H9 (cell line): ENCODE results near the gene SCML2. TPM values are rescaled to one million over a fixed set of nuclear protein-coding genes. Genes with fewer than 3 reads are reported as not detected.
"Not testable (repeated sequence)": the region's sequence is repeated elsewhere in the genome, so short reads cannot be mapped to it uniquely, and the experiment has no call there.

Source experiments
- DNase-seq: peaks from one replicate; pipeline ENCODE4 v3.0.0-alpha.2; 2017
- H2AFZ ChIP-seq: one replicate; pipeline ENCODE4 v1.6.1; 2013; ENCODE audit warnings: mild to moderate bottlenecking, low read length, control low read depth, moderate library complexity
- H2AK5ac ChIP-seq: 2 replicates; pipeline ENCODE4 v1.6.1; 2013; ENCODE audit warnings: low read length, control low read depth, mixed read lengths; ENCODE audit not compliant: insufficient read length
- H2BK120ac ChIP-seq: one replicate; pipeline ENCODE4 v1.6.1; 2013; ENCODE audit warnings: low read depth, mild to moderate bottlenecking, low read length, control low read depth, inconsistent platforms; ENCODE audit not compliant: poor library complexity, severe bottlenecking
- H2BK12ac ChIP-seq: 2 replicates; pipeline ENCODE4 v1.6.1; 2013; ENCODE audit warnings: low read length, control low read depth, mixed read lengths, low read depth; ENCODE audit not compliant: insufficient read length
- H2BK15ac ChIP-seq: 2 replicates; pipeline ENCODE4 v1.6.1; 2013; ENCODE audit warnings: low read depth, low read length, control low read depth
- H2BK20ac ChIP-seq: one replicate; pipeline ENCODE4 v1.6.1; 2013; ENCODE audit warnings: low read depth, mild to moderate bottlenecking, low read length, control low read depth, inconsistent platforms; ENCODE audit not compliant: poor library complexity, severe bottlenecking
- H2BK5ac ChIP-seq: 2 replicates; pipeline ENCODE4 v1.6.1; 2013; ENCODE audit warnings: low read length, control low read depth, mixed read lengths; ENCODE audit not compliant: insufficient read length
- H3K14ac ChIP-seq: 2 replicates; pipeline ENCODE4 v1.6.1; 2013; ENCODE audit warnings: low read length, control low read depth; ENCODE audit not compliant: insufficient read depth
- H3K18ac ChIP-seq: 2 replicates; pipeline ENCODE4 v1.6.1; 2013; ENCODE audit warnings: low read depth, mild to moderate bottlenecking, mixed read lengths, low read length, control low read depth; ENCODE audit not compliant: insufficient read length
- H3K23ac ChIP-seq: 2 replicates; pipeline ENCODE4 v1.6.1; 2013; ENCODE audit warnings: low read length, control low read depth, mixed read lengths, low read depth; ENCODE audit not compliant: insufficient read length
- H3K23me2 ChIP-seq: 2 replicates; pipeline ENCODE4 v1.6.1; 2013; ENCODE audit warnings: low read depth, mild to moderate bottlenecking, mixed read lengths, low read length, control low read depth; ENCODE audit not compliant: insufficient read length, poor library complexity, severe bottlenecking
- H3K27ac ChIP-seq: 2 replicates; pipeline ENCODE4 v1.5.1; 2013; ENCODE audit warnings: low read length, control low read depth, mixed read lengths, low read depth; ENCODE audit not compliant: insufficient read length
- H3K27me3 ChIP-seq: 2 replicates; pipeline ENCODE4 v1.6.1; 2013; ENCODE audit warnings: low read length, control low read depth, inconsistent platforms; ENCODE audit not compliant: insufficient read depth
- H3K4ac ChIP-seq: 2 replicates; pipeline ENCODE4 v1.6.1; 2013; ENCODE audit warnings: low read depth, mild to moderate bottlenecking, control low read depth, inconsistent platforms, low read length, moderate library complexity
- H3K4me1 ChIP-seq: 2 replicates; pipeline ENCODE4 v1.6.1; 2013; ENCODE audit warnings: low read length, control low read depth, inconsistent platforms; ENCODE audit not compliant: insufficient read depth
- H3K4me2 ChIP-seq: 2 replicates; pipeline ENCODE4 v1.6.1; 2013; ENCODE audit warnings: low read length, control low read depth, mixed read lengths; ENCODE audit not compliant: insufficient read length, insufficient read depth
- H3K56ac ChIP-seq: 2 replicates; pipeline ENCODE4 v1.6.1; 2013; ENCODE audit warnings: low read depth, mild to moderate bottlenecking, mixed read lengths, low read length, control low read depth; ENCODE audit not compliant: insufficient read length
- H3K79me1 ChIP-seq: 2 replicates; pipeline ENCODE4 v1.6.1; 2013; ENCODE audit warnings: low read depth, mild to moderate bottlenecking, moderate library complexity, low read length, control low read depth, inconsistent platforms; ENCODE audit not compliant: insufficient read depth, poor library complexity, severe bottlenecking
- H3K79me2 ChIP-seq: 2 replicates; pipeline ENCODE4 v1.6.1; 2013; ENCODE audit warnings: low read length, control low read depth, inconsistent platforms; ENCODE audit not compliant: insufficient read depth
- H3K9ac ChIP-seq: 2 replicates; pipeline ENCODE4 v1.6.1; 2013; ENCODE audit warnings: low read length, control low read depth, mixed read lengths; ENCODE audit not compliant: insufficient read length; ENCODE audit errors: extremely low read depth
- H3K9me3 ChIP-seq: one replicate; pipeline ENCODE4 v1.6.1; 2013; ENCODE audit warnings: low read depth, low read length, inconsistent platforms; ENCODE audit not compliant: control insufficient read depth
- H3T11ph ChIP-seq: one replicate; pipeline ENCODE4 v1.6.1; 2013; ENCODE audit warnings: mild to moderate bottlenecking, low read length, control low read depth, inconsistent platforms
- H4K20me1 ChIP-seq: one replicate; pipeline ENCODE4 v1.6.1; 2013; ENCODE audit not compliant: control insufficient read depth, insufficient read length, insufficient read depth
- H4K5ac ChIP-seq: 2 replicates; pipeline ENCODE4 v1.6.1; 2013; ENCODE audit warnings: low read depth, mild to moderate bottlenecking, mixed read lengths, low read length, control low read depth; ENCODE audit not compliant: insufficient read length
- H4K8ac ChIP-seq: replicated peaks from 2 replicates; pipeline ENCODE4 v1.6.1; 2013; ENCODE audit warnings: low read length, control low read depth, mixed read lengths, low read depth; ENCODE audit not compliant: insufficient read length
- H4K91ac ChIP-seq: 2 replicates; pipeline ENCODE4 v1.6.1; 2013; ENCODE audit warnings: low read depth, mild to moderate bottlenecking, moderate library complexity, mixed read lengths, low read length, control low read depth; ENCODE audit not compliant: insufficient read length
- H3K27ac Mint-ChIP-seq, 3 experiments: 2 replicates in 2 of 3; 3 replicates in 1 of 3; pipeline ENCODE4 v1.8.0; 2020 to 2021; ENCODE audit warnings: mixed read lengths in 3 of 3, mild to moderate bottlenecking in 1 of 3, moderate library complexity in 1 of 3
- H3K27me3 Mint-ChIP-seq: 2 replicates; pipeline ENCODE4 v1.8.0; 2021; ENCODE audit warnings: low read depth, mild to moderate bottlenecking, moderate library complexity, mixed read lengths
- H3K36me3 Mint-ChIP-seq, 3 experiments: 2 replicates in 2 of 3; 3 replicates in 1 of 3; pipeline ENCODE4 v1.8.0; 2020 to 2021; ENCODE audit warnings: low read depth in 3 of 3, mixed read lengths in 3 of 3; ENCODE audit not compliant: insufficient read depth in 1 of 3
- H3K4me1 Mint-ChIP-seq, 2 experiments: 2 replicates each; pipeline ENCODE4 v1.8.0; 2020; ENCODE audit warnings: mixed read lengths in 2 of 2
- H3K4me3 Mint-ChIP-seq, 2 experiments: 2 replicates in 1 of 2; 3 replicates in 1 of 2; pipeline ENCODE4 v1.8.0; 2020 to 2021; ENCODE audit warnings: mild to moderate bottlenecking in 2 of 2, mixed read lengths in 2 of 2, moderate library complexity in 1 of 2
- H3K9me3 Mint-ChIP-seq, 2 experiments: 2 replicates in 1 of 2; 3 replicates in 1 of 2; pipeline ENCODE4 v1.8.0; 2020; ENCODE audit warnings: mild to moderate bottlenecking in 2 of 2, mixed read lengths in 2 of 2, moderate library complexity in 1 of 2
- CTCF ChIP-seq: fragments of 200-600 bp; sonication (generic); conservative IDR thresholded peaks from 3 replicates; pipeline ENCODE4 v1.8.0; 2021; ENCODE audit warnings: antibody characterized with exemption, mild to moderate bottlenecking
- WGBS: extraction: QIAGEN DNeasy Blood & Tissue Kit; methylation state at CpG from one replicate; pipeline ENCODE4 v1.1.7; 2013; ENCODE audit warnings: missing lambda C conversion rate, low lambda C conversion rate, mixed read lengths; ENCODE audit not compliant: insufficient read length; ENCODE audit errors: extremely low coverage; 5-methylcytosine and 5-hydroxymethylcytosine counted together
- total RNA-seq: library from RNA; stranded (reverse); gene quantifications from 2 replicates; pipeline ENCODE4 v1.2.1, GENCODE V29; 2021

Gene SCML2
- total RNA-seq, 1 experiment from 2014 or later, result 15.5 TPM

GRCh38 chrX:18377796-18378195 is 23.3 kb upstream of the SCML2 start:
- no peak overlapping the region for H3K4me2 ChIP-seq
- H2AK5ac ChIP-seq, result no peak overlapping the region
- H3K27ac ChIP-seq, result no peak overlapping the region
- H4K8ac ChIP-seq, result no peak overlapping the region
- no peak overlapping the region for H3K14ac ChIP-seq
- no peaks in the 10 kb centered on the region for H3K79me1 ChIP-seq
- H3K36me3 Mint-ChIP-seq, result peaks cover 0 to 5% (median 0%) of the 10 kb centered on the region in 3 experiments; a peak in 2 of 7 replicates
- H3K9me3 ChIP-seq, result peaks cover 20% of the 10 kb centered on the region
- WGBS, result no CpG with 5 or more reads among the region's 6 CpGs
- H2BK120ac ChIP-seq, result no peak overlapping the region
- H3K79me2 ChIP-seq, result no peaks in the 10 kb centered on the region
- H4K91ac ChIP-seq, result no peak overlapping the region
- no peak overlapping the region for H3K18ac ChIP-seq
- no peak overlapping the region for H2AFZ ChIP-seq
- no peak overlapping the region for H3K9ac ChIP-seq
- no peak overlapping the region for H4K5ac ChIP-seq
- H3K27me3 Mint-ChIP-seq, result peaks cover 5% of the 10 kb centered on the region; the same call in 1 of the 2 replicates
- no peak overlapping the region for H2BK5ac ChIP-seq
- H3K23ac ChIP-seq, result no peak overlapping the region
- H4K20me1 ChIP-seq, result no peaks in the 10 kb centered on the region
- H3K4me1 ChIP-seq, result no peaks in the 10 kb centered on the region
- no peak overlapping the region for H3K56ac ChIP-seq
- H2BK15ac ChIP-seq, result no peak overlapping the region
- peak; percentile 53 for DNase-seq
- H3K4me1 Mint-ChIP-seq, result no peaks in the 10 kb centered on the region
- H3K4me3 Mint-ChIP-seq, result no peak overlapping the region
- H2BK20ac ChIP-seq, result no peak overlapping the region
- H2BK12ac ChIP-seq, result no peak overlapping the region
- no peak overlapping the region for H3K4ac ChIP-seq
- H3K27me3 ChIP-seq, result no peaks in the 10 kb centered on the region
- no peak overlapping the region for H3T11ph ChIP-seq
- no peak overlapping the region for H3K27ac Mint-ChIP-seq
- H3K9me3 Mint-ChIP-seq, result peaks cover 59 to 64% of the 10 kb centered on the region in 2 experiments
- TF ChIP-seq CTCF, result peak; percentile 69
- no peaks in the 10 kb centered on the region for H3K23me2 ChIP-seq

GRCh38 chrX:18375131-18375805 is 20.8 kb upstream of the SCML2 start:
- H4K5ac ChIP-seq, H2BK15ac ChIP-seq, H3K4me1 Mint-ChIP-seq, H3K27ac Mint-ChIP-seq, H3K79me2 ChIP-seq, H3K4me3 Mint-ChIP-seq, H3K18ac ChIP-seq, H2BK120ac ChIP-seq, H3K56ac ChIP-seq, H2BK5ac ChIP-seq, H2BK20ac ChIP-seq, H3K4me1 ChIP-seq, H3K23ac ChIP-seq, H4K8ac ChIP-seq, H2BK12ac ChIP-seq, H3K79me1 ChIP-seq, H4K91ac ChIP-seq, H3K36me3 Mint-ChIP-seq, H4K20me1 ChIP-seq, H2AK5ac ChIP-seq, H3K27me3 Mint-ChIP-seq, H3T11ph ChIP-seq, H3K4me2 ChIP-seq, H3K23me2 ChIP-seq, H3K14ac ChIP-seq, H3K9ac ChIP-seq, H2AFZ ChIP-seq, H3K4ac ChIP-seq, H3K27ac ChIP-seq, DNase-seq, H3K27me3 ChIP-seq: not testable (repeated sequence)
- WGBS, result no CpG with 5 or more reads among the region's 9 CpGs
- peaks cover 59 to 64% of the 10 kb centered on the region in 2 experiments for H3K9me3 Mint-ChIP-seq
- peaks cover 14% of the 10 kb centered on the region for H3K9me3 ChIP-seq
